ENCODE data around the gene SPTA1.
"Not testable (repeated sequence)": the region's sequence is repeated elsewhere in the genome, so short reads cannot be mapped to it uniquely, and the experiment has no call there.

The SPTA1 gene
- long read RNA-seq, donor 1, result 0 reads
- long read RNA-seq, donor 2, result 0 reads
- long read RNA-seq, donor 3, partial matches to known transcripts, result 0 of 1 reads
- long read RNA-seq, donor 3, other reads (novel, unspliced or antisense), result 0 of 1 reads
- long read RNA-seq, donor 4, result 0 reads
- long read RNA-seq, donor 5, result 0 reads
- long read RNA-seq, donor 6, result 0 reads
- long read RNA-seq, donor 7, result 0 reads
- long read RNA-seq, donor 8, result 0 reads

- no peak for DNase-seq
Observed at GRCh38 chr1:158686111-158687009, at the start of gene SPTA1. TSS of gene SPTA1 (minus strand) at chr1:158686715. CDS start at chr1:158686517, 198 bp downstream.

GRCh38 chr1:158735848-158736247 is 49.3 kb upstream of the SPTA1 start:
- no peak for DNase-seq

- DNase-seq, result no peak
Observed at GRCh38 chr1:158732524-158732923, 46.0 kb upstream of the SPTA1 start.

GRCh38 chr1:158731707-158732106 is 45.2 kb upstream of the SPTA1 start:
- no peak for DNase-seq

GRCh38 chr1:158730453-158730852 is 43.9 kb upstream of the SPTA1 start:
- DNase-seq, result no peak

GRCh38 chr1:158728510-158729225 is 42.2 kb upstream of the SPTA1 start:
- DNase-seq, result no peak

- no peak for DNase-seq
Observed at GRCh38 chr1:158724442-158724841, 37.9 kb upstream of the SPTA1 start.

- DNase-seq, result no peak
Observed at GRCh38 chr1:158720620-158721019, 34.1 kb upstream of the SPTA1 start, which contains the start of gene OR6K3. TSS of gene OR6K3 (minus strand) at chr1:158720720. CDS start at chr1:158718115, 2,605 bp downstream.

GRCh38 chr1:158719664-158720063 is 33.1 kb upstream of the SPTA1 start:
- DNase-seq, result no peak

- DNase-seq, result no peak
Observed at GRCh38 chr1:158717344-158717743, 30.8 kb upstream of the SPTA1 start.

- no peak for DNase-seq
Observed at GRCh38 chr1:158716335-158716734, 29.8 kb upstream of the SPTA1 start.

GRCh38 chr1:158714754-158715153 is 28.2 kb upstream of the SPTA1 start:
- no peak for DNase-seq

GRCh38 chr1:158711098-158711497 is 24.6 kb upstream of the SPTA1 start:
- no peak for DNase-seq

GRCh38 chr1:158706096-158706495 is 19.6 kb upstream of the SPTA1 start:
- no peak for DNase-seq

GRCh38 chr1:158700552-158700951 is 14.0 kb upstream of the SPTA1 start, which contains the start of gene OR6K2:
TSS of gene OR6K2 (minus strand) at chr1:158700652. CDS start at chr1:158700652, 0 bp downstream.
- no peak for DNase-seq

GRCh38 chr1:158694596-158694995 is 8.1 kb upstream of the SPTA1 start:
- DNase-seq, result no peak

GRCh38 chr1:158692356-158692755 is 5.8 kb upstream of the SPTA1 start:
- no peak for DNase-seq

- DNase-seq, result no peak
Observed at GRCh38 chr1:158691907-158692306, 5.4 kb upstream of the SPTA1 start.

GRCh38 chr1:158691149-158691548 is 4.6 kb upstream of the SPTA1 start:
- DNase-seq, result not testable (repeated sequence)

- DNase-seq, result no peak
Observed at GRCh38 chr1:158689875-158690274, 3.4 kb upstream of the SPTA1 start.

GRCh38 chr1:158689110-158689509 is 2.6 kb upstream of the SPTA1 start:
- DNase-seq, result no peak

GRCh38 chr1:158688343-158688742 is 1.8 kb upstream of the SPTA1 start:
- DNase-seq, result not testable (repeated sequence)

- no peak for DNase-seq
Observed at GRCh38 chr1:158687037-158687436, 522 bp upstream of the SPTA1 start.
